Endothelial cell of umbilical vein (primary cell): Measurements from ENCODE around the gene SPARC.

Experiments used
- EZH2 ChIP-seq: IDR thresholded peaks from 2 replicates; pipeline ENCODE4 v1.6.1; 2012; ENCODE audit warnings: borderline replicate concordance, low read depth, mild to moderate bottlenecking, moderate library complexity, low read length, inconsistent platforms; ENCODE audit not compliant: severe bottlenecking
- FOS ChIP-seq: IDR thresholded peaks from 2 replicates; pipeline ENCODE4 v1.6.1; 2011; ENCODE audit warnings: mild to moderate bottlenecking, low read length, moderate library complexity, borderline replicate concordance; ENCODE audit not compliant: insufficient read depth
- GATA2 ChIP-seq: IDR thresholded peaks from 2 replicates; pipeline ENCODE4 v1.7.0; 2011; ENCODE audit warnings: low read depth, mild to moderate bottlenecking, moderate library complexity, mixed read lengths, low read length; ENCODE audit not compliant: insufficient read length, insufficient read depth
- MYC ChIP-seq: IDR thresholded peaks from one replicate; pipeline ENCODE4 v1.6.1; 2011; ENCODE audit warnings: mild to moderate bottlenecking, low read depth, low read length
- POLR2A ChIP-seq: IDR thresholded peaks from 2 replicates; pipeline ENCODE4 v1.6.1; 2012; ENCODE audit warnings: low read depth, mild to moderate bottlenecking, control low read depth, low read length
- POLR2AphosphoS5 ChIP-seq: IDR thresholded peaks from 2 replicates; pipeline ENCODE4 v1.6.1; 2012; ENCODE audit warnings: low read depth, mild to moderate bottlenecking, control low read depth, low read length, moderate library complexity; ENCODE audit not compliant: insufficient read depth
- TF ChIP-seq, protein P1 (sequence below), 2 donors: IDR thresholded peaks; 1 replicate in 1 of 2; 2 replicates in 1 of 2; pipeline ENCODE4 v1.5.1; 2011; ENCODE audit warnings: low read length in 2 of 2, mild to moderate bottlenecking in 2 of 2, moderate library complexity in 2 of 2, control low read depth in 1 of 2, inconsistent platforms in 1 of 2, low read depth in 1 of 2; ENCODE audit not compliant: insufficient read depth in 1 of 2; ENCODE audit errors: extremely low read depth in 1 of 2
- TF ChIP-seq, protein P2 (sequence below): IDR thresholded peaks from 2 replicates; pipeline ENCODE4 v1.6.1; 2011; ENCODE audit not compliant: insufficient read depth, insufficient read length

DNA sequence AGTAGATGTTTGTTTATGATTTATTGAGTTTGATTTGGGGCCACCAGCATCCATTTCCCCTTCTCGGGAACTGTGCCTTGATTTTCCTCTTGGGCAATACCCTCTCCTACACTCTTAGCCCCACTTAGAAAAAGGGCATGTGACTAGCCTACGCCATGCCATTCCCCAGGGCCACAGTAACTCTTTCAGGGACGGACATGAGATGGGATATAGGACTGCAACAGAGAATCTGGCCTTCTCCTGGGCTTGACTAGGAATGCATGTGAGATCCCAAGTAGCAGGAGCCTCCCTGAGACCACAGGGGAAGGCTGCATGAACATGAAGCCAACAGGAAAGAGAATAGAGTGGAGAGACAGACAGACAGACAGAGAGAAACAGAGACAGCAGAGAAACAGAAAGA lies 30.7 kb upstream of the SPARC start:
- TF ChIP-seq MYC (no peak), FOS (no peak), EZH2 (no peak), POLR2A (no peak), GATA2 (no peak), POLR2AphosphoS5 (no peak)
- TF ChIP-seq, protein P1, sequence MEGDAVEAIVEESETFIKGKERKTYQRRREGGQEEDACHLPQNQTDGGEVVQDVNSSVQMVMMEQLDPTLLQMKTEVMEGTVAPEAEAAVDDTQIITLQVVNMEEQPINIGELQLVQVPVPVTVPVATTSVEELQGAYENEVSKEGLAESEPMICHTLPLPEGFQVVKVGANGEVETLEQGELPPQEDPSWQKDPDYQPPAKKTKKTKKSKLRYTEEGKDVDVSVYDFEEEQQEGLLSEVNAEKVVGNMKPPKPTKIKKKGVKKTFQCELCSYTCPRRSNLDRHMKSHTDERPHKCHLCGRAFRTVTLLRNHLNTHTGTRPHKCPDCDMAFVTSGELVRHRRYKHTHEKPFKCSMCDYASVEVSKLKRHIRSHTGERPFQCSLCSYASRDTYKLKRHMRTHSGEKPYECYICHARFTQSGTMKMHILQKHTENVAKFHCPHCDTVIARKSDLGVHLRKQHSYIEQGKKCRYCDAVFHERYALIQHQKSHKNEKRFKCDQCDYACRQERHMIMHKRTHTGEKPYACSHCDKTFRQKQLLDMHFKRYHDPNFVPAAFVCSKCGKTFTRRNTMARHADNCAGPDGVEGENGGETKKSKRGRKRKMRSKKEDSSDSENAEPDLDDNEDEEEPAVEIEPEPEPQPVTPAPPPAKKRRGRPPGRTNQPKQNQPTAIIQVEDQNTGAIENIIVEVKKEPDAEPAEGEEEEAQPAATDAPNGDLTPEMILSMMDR (IDR thresholded peaks at IDR 0.05; ENCODE audit: extremely low read depth in 1 of 2, insufficient read depth in 1 of 2, low read depth in 1 of 2, low read length in 2 of 2) = no peak
- TF ChIP-seq, protein P2, sequence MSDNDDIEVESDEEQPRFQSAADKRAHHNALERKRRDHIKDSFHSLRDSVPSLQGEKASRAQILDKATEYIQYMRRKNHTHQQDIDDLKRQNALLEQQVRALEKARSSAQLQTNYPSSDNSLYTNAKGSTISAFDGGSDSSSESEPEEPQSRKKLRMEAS = no peak
